HG03066 (cell line): Measurements from ENCODE around the gene KIAA0040.
"Not testable (repeated sequence)": the region's sequence is repeated elsewhere in the genome, so short reads cannot be mapped to it uniquely, and the experiment has no call there.

Source experiments
- ATAC-seq: cut with Tn5 transposase; IDR thresholded peaks from one replicate; pipeline ENCODE4 v1.9.1; 2021; ENCODE audit warnings: low read depth; ENCODE audit not compliant: unreplicated experiment

Gene KIAA0040

DNA sequence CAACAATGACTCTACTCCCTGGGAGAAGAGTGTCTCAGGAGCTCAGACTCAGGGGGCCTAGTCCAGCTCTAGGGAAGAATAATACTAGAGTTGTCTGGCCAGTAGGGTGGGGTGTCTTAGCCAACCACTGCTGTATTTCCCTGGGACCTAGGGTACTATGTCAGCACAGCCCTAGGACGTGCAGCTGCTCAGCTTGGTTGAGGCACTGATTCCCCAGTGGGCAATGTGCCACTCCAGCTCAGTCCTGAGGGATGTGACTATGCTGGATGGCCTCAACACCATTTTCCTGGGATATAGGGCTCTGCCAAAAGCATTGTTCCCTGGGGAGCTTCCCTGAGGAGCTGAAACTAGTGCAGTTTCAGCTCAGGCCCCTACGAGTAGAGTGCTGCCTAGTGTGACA is 77.6 kb downstream of the KIAA0040 start:
- ATAC-seq: no peak

DNA sequence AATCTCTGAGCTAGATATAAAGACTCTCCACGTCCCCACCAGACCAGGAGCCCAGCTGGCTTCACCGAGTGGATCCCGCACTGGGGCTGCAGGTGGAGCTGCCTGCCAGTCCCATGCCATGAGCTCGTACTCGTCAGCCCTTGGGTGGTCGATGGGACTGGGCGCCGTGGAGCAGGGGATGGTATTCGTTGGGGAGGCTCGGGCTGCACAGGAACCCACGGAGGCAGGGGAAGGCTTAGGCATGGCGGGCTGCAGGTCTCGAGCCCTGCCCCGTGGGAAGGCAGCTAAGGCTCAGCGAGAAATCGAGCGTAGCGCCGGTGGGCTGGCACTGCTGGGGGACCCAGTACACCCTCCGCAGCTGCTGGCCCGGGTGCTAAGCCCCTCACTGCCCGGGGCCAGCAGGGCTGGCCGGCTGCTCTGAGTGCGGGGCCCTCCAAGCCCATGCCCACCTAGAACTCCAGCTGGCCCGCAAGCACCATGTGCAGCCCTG is 84.2 kb downstream of the KIAA0040 start:
- ATAC-seq: not testable (repeated sequence)
